Panc1 (cell line): ENCODE results near the gene ADCY7. TPM values are rescaled to one million over a fixed set of nuclear protein-coding genes. Genes with fewer than 3 reads are reported as not detected.

Experiments
- ATAC-seq: fragments of 200-7000 bp; cut with Tn5 transposase; 2 replicates; pipeline ENCODE4 v1.9.1; 2020; ENCODE audit warnings: mild to moderate bottlenecking, moderate library complexity
- BruUV-seq: library from RNA; stranded (reverse); fragments of 400-500 nt; replicated peaks from 2 replicates; lab custom pipeline; 2021; lab: Mats Ljungman, UMichigan
- CTCF ChIA-PET: fragments of 300-600 bp; sonication (Branson Sonifier 250); formaldehyde crosslinking; loops from one replicate; lab custom pipeline; 2022; ENCODE audit warnings: antibody characterized with exemption; lab: Charles Lee
- POLR2A ChIA-PET: fragments of 300-600 bp; sonication (Branson Sonifier 250); formaldehyde crosslinking; loops from one replicate; lab custom pipeline; 2022; ENCODE audit warnings: antibody characterized with exemption; lab: Charles Lee
- DNase-seq: peaks from one replicate; pipeline ENCODE4 v3.0.0-alpha.2; 2010; ENCODE audit warnings: low read depth, low spot score
- H3K27ac ChIP-seq: 2 replicates; pipeline ENCODE4 v1.5.1; 2011; ENCODE audit warnings: mild to moderate bottlenecking, low read length, inconsistent platforms
- H3K27me3 ChIP-seq: fragments of 200-500 bp; sonication (Bioruptor generic); 2 replicates; pipeline ENCODE4 v1.6.0; 2014; ENCODE audit warnings: low read length, inconsistent platforms; ENCODE audit not compliant: control insufficient read depth, insufficient read depth
- H3K36me3 ChIP-seq: fragments of 200-500 bp; sonication (Bioruptor generic); 2 replicates; pipeline ENCODE4 v1.5.1; 2014; ENCODE audit warnings: inconsistent platforms, mild to moderate bottlenecking, low read length, moderate library complexity; ENCODE audit not compliant: control insufficient read depth, insufficient read depth
- H3K4me1 ChIP-seq: 2 replicates; pipeline ENCODE4 v1.5.1; 2011; ENCODE audit warnings: inconsistent platforms, mild to moderate bottlenecking, low read length, moderate library complexity; ENCODE audit not compliant: control insufficient read depth, insufficient read depth
- H3K4me3 ChIP-seq, 2 experiments: 2 replicates each; pipeline ENCODE4 v1.5.1; 2011 to 2012; ENCODE audit warnings: low read depth in 2 of 2, low read length in 2 of 2, mild to moderate bottlenecking in 2 of 2, inconsistent platforms in 1 of 2, moderate library complexity in 1 of 2
- H3K9me3 ChIP-seq: fragments of 200-500 bp; sonication (Bioruptor generic); 2 replicates; pipeline ENCODE4 v1.5.1; 2014; ENCODE audit warnings: low read depth, mild to moderate bottlenecking, inconsistent platforms, low read length, moderate library complexity; ENCODE audit not compliant: control insufficient read depth, insufficient read depth
- POLR2AphosphoS5 ChIP-seq: IDR thresholded peaks from 2 replicates; pipeline ENCODE4 v1.6.1; 2012; ENCODE audit warnings: mild to moderate bottlenecking, low read depth, low read length, moderate library complexity
- SIN3A ChIP-seq: IDR thresholded peaks from 2 replicates; pipeline ENCODE4 v1.6.1; 2012; ENCODE audit warnings: low read depth, mild to moderate bottlenecking, low read length, moderate library complexity, borderline replicate concordance; ENCODE audit not compliant: insufficient read depth
- TCF7L2 ChIP-seq: IDR thresholded peaks from 2 replicates; pipeline ENCODE4 v1.6.1; 2011; ENCODE audit warnings: mild to moderate bottlenecking, low read depth, low read length, inconsistent platforms
- in situ Hi-C: cut with HindIII; loops from 2 replicates; pipeline ENCODE4 v1.10.0; 2016; ENCODE audit warnings: low sequenced_read_pairs, low pct_unique_long_range_greater_than_20kb
- intact Hi-C: fragments of 100-400 bp; cut with micrococcal nuclease; formaldehyde crosslinking; loops from one replicate; pipeline ENCODE4 v1.10.0; 2022; ENCODE audit not compliant: unreplicated experiment
- total RNA-seq: library from RNA; stranded (reverse); gene quantifications from one replicate; pipeline ENCODE4 v1.2.1, GENCODE V29; 2021; ENCODE audit not compliant: unreplicated experiment
- TF ChIP-seq, protein P1 (sequence below), 2 experiments: IDR thresholded peaks; 2 replicates each; pipeline ENCODE4 v1.6.1; 2011 to 2012; ENCODE audit warnings: low read depth in 2 of 2, control low read depth in 1 of 2, low read length in 1 of 2, mild to moderate bottlenecking in 1 of 2, moderate library complexity in 1 of 2; ENCODE audit not compliant: insufficient read depth in 1 of 2
- TF ChIP-seq, protein P2 (sequence below): fragments of 450-650 bp; IDR thresholded peaks from 2 replicates; pipeline ENCODE4 v1.5.1; 2017; ENCODE audit warnings: mild to moderate bottlenecking

Gene ADCY7
- total RNA-seq, 1 experiment from 2014 or later = 6.3 TPM

DNA sequence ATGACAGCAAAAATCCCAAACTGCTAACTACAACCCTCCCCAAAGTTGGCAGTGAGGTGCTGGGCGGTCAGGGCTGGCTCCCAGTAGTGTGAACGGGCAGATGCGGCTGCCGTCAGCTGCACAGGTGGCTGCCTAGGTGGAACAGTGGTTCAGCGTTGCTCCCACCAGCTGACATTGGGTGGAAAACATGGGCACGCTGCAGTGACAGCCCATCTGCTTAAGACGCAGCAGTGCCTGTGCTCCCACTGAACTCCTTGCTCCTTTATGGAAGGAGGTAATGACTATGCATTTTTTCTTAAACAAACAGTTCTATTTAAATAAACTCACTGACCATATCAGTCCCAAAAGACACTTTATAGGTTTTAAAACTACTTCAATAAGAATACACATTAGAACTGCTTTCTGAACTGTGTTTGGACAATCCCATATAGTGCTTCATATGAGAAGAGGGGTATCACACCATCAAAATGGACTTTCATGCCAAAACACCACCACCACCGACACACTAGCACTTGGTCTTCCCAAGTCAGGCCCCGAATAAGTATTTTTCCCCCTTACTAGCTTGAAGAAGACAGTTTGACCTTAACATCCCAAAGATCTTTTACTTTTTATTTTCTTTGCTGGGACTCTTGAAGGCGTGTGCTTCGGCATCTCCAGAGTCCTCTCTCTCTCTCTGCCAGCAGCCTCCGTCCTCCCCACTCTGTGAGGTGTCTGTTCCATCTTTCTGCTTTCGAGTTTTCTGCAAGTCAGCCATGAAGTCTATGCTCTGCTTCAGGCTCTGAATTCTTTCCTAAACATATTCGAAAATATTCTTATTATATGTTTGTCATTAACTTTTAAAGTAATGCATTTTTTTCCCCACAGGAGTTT is 68.0 kb downstream of the ADCY7 start:
- Histone ChIP-seq H3K4me3 (no peak overlapping the region), H3K4me1 (no peaks in the 10 kb centered on the region), H3K36me3 (peaks cover under 1% of the 10 kb centered on the region; the same call in 1 of the 2 replicates), H3K27me3 (no peaks in the 10 kb centered on the region), H3K27ac (no peak overlapping the region), H3K9me3 (no peaks in the 10 kb centered on the region)
- BruUV-seq = no TSS peak
- intact Hi-C loops = no loop called here
- POLR2A ChIA-PET = no interaction called here
- ATAC-seq = no peak
- TF ChIP-seq, protein P1, sequence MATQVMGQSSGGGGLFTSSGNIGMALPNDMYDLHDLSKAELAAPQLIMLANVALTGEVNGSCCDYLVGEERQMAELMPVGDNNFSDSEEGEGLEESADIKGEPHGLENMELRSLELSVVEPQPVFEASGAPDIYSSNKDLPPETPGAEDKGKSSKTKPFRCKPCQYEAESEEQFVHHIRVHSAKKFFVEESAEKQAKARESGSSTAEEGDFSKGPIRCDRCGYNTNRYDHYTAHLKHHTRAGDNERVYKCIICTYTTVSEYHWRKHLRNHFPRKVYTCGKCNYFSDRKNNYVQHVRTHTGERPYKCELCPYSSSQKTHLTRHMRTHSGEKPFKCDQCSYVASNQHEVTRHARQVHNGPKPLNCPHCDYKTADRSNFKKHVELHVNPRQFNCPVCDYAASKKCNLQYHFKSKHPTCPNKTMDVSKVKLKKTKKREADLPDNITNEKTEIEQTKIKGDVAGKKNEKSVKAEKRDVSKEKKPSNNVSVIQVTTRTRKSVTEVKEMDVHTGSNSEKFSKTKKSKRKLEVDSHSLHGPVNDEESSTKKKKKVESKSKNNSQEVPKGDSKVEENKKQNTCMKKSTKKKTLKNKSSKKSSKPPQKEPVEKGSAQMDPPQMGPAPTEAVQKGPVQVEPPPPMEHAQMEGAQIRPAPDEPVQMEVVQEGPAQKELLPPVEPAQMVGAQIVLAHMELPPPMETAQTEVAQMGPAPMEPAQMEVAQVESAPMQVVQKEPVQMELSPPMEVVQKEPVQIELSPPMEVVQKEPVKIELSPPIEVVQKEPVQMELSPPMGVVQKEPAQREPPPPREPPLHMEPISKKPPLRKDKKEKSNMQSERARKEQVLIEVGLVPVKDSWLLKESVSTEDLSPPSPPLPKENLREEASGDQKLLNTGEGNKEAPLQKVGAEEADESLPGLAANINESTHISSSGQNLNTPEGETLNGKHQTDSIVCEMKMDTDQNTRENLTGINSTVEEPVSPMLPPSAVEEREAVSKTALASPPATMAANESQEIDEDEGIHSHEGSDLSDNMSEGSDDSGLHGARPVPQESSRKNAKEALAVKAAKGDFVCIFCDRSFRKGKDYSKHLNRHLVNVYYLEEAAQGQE (IDR thresholded peaks at IDR 0.05; ENCODE audit: insufficient read depth in 1 of 2, low read depth in 2 of 2, low read length in 1 of 2) = no peak
- no peak for TF ChIP-seq TCF7L2
- TF ChIP-seq, protein P2, sequence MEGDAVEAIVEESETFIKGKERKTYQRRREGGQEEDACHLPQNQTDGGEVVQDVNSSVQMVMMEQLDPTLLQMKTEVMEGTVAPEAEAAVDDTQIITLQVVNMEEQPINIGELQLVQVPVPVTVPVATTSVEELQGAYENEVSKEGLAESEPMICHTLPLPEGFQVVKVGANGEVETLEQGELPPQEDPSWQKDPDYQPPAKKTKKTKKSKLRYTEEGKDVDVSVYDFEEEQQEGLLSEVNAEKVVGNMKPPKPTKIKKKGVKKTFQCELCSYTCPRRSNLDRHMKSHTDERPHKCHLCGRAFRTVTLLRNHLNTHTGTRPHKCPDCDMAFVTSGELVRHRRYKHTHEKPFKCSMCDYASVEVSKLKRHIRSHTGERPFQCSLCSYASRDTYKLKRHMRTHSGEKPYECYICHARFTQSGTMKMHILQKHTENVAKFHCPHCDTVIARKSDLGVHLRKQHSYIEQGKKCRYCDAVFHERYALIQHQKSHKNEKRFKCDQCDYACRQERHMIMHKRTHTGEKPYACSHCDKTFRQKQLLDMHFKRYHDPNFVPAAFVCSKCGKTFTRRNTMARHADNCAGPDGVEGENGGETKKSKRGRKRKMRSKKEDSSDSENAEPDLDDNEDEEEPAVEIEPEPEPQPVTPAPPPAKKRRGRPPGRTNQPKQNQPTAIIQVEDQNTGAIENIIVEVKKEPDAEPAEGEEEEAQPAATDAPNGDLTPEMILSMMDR = no peak
- no peak for DNase-seq
- CTCF ChIA-PET = no interaction called here
- in situ Hi-C loops = no loop called here

- ATAC-seq = no peak
Measured at GRCh38 chr16:50335196-50335958, 69.0 kb downstream of the ADCY7 start.

More at GRCh38 chr16:50335196-50335958, 69.0 kb downstream of the ADCY7 start:
- DNase-seq = no peak
- Histone ChIP-seq H3K4me1 (no peaks in the 10 kb centered on the region), H3K27ac (no peak overlapping the region), H3K27me3 (no peaks in the 10 kb centered on the region), H3K4me3 (no peak overlapping the region), H3K36me3 (peaks cover 5% of the 10 kb centered on the region; the same call in 1 of the 2 replicates), H3K9me3 (no peaks in the 10 kb centered on the region)
- in situ Hi-C loops (no loop called here), intact Hi-C loops (no loop called here)
- no TSS peak for BruUV-seq
- POLR2A ChIA-PET = no interaction called here
- TF ChIP-seq TCF7L2 (no peak), SIN3A (no peak), POLR2AphosphoS5 (no peak)
- TF ChIP-seq, protein P2 = no peak
- TF ChIP-seq, protein P1 (IDR thresholded peaks at IDR 0.05; ENCODE audit: insufficient read depth in 1 of 2, low read depth in 2 of 2, low read length in 1 of 2) = no peak
- CTCF ChIA-PET = no interaction called here
